Measurements from ENCODE around the gene SCIN. TPM values are rescaled to one million over a fixed set of nuclear protein-coding genes. Genes with fewer than 3 reads are reported as not detected.
"Not testable (repeated sequence)": the region's sequence is repeated elsewhere in the genome, so short reads cannot be mapped to it uniquely, and the experiment has no call there.

Gene SCIN
- 0.11 and 0.30 TPM in 2 replicates for total RNA-seq

GRCh38 chr7:12570534-12571461, at the start of gene SCIN:
SCIN (plus strand) TSS chr7:12570720; CDS start chr7:12570787, 67 bp downstream.
- intact Hi-C loops (cut with micrococcal nuclease), result no loop called here

GRCh38 chr7:12524794-12525386, 45.6 kb upstream of the SCIN start:
- intact Hi-C loops (cut with micrococcal nuclease), result loop anchor here (1.0 to 5.0 kb wide), 2 partner anchors 42 to 97 kb away; no protein-coding TSS in a partner anchor

GRCh38 chr7:12526693-12527092, 43.8 kb upstream of the SCIN start:
- intact Hi-C loops (cut with micrococcal nuclease), result not testable (repeated sequence)

DNA sequence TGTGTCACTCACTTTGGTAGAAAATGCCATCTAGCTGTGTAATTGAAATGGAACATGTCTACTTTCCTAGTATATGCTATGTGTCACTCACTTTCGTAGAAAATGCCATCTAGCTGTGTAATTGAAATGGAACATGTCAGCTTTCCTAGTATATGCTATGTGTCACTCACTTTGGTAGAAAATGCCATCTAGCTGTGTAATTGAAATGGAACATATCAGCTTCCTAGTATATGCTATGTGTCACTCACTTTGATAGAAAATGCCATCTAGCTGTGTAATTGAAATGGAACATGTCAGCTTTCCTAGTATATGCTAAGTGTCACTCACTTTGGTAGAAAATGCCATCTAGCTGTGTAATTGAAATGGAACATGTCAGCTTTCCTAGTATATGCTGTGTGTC, 42.9 kb upstream of the SCIN start:
- intact Hi-C loops (cut with micrococcal nuclease), result not testable (repeated sequence)

DNA sequence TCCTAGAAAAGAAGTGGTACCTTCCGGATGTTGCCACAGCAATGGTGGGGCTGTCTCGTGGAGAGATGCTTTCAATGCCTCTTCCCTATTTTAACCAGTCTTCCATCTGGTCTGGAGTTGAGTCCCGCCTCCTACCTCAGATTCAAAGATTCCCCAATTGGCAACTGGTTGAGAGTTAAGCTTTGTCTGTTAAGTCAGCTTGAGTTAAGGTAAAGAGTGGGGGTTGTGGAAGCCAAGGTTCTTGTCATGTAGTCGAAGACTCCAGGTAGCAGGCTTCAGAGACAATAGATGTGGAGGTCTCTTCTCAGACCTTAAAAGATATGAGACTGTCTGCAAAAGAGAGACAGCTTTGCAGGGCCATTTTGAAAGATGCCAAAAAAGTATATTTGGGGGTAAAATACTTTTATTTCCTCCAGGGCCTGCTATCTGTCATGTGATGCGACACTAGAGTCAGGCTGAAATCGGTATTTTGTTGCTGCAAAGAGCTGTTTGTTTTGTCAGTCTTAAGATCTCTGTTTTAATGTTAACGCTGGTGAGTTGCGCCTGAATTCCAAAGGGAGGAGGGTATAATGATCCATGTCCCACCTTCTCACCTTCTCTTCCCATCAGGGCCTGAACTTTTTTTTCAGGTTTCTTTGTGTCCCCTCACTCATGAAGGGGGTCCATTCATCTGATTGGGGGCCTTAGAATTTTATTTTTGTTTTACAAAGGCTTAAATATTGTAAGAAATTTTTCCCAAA, 40.4 kb upstream of the SCIN start:
- intact Hi-C loops (cut with micrococcal nuclease), result no loop called here

DNA sequence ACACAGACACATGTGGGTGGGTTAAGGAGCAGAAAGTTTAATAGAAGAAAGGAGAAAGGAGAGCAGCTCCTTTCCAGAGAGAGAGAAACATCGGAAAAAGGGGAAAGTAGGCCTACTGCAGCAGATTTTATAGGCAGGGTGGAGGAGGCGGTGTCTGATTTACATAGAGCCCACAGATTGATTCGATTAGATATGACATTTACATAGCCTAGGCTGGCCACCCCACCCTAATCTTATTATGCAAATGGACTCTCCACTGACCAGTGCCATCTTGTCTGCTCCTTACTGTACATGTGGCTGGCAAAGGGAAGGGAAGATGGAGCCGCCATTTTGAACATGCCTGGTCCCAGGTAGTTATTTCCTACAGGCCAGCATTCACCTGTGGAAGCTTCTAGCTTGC, 38.7 kb upstream of the SCIN start:
- intact Hi-C loops (cut with micrococcal nuclease), result no loop called here

GRCh38 chr7:12534046-12534445, 36.5 kb upstream of the SCIN start:
- intact Hi-C loops (cut with micrococcal nuclease), result no loop called here

- intact Hi-C loops (cut with micrococcal nuclease), result no loop called here
These were observed 30.8 kb upstream of the SCIN start for GRCh38 chr7:12539681-12540080.

DNA sequence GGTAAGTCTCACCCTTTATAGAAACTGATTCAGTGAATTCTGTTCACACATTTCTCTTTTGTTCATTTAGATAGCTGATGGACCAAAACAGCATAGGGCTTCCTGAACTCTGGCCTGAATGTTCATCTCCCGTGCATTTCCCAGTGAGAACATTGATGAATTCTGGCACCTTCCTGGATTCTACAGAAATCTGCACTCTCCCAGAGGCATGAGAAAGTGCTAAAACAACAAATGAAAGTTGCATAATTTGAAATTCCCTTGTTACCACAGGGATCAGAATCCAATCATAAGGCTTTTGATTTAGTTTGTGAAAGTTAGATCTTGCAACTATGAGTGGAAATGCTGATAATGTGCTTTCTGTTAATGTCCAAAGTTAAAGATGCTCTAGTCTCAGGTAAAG, 29.7 kb upstream of the SCIN start:
- intact Hi-C loops (cut with micrococcal nuclease), result no loop called here

DNA sequence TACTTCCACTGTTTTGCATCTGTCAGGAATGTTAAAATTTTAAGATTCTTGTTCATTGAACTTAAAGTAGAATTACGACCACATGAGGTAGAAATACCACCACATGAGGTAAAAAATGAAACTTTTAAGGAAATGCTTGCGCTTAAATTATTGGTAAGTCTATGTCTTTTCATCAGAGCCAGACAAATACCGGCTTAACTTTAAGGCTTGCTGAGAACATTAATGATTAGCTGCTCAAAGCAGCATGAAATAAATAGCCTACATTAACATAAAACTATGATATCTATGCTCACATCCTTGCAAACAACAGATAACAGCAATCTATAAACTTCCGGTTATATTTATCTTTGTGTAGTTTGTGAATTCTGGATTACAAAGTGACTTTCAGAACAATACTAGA, 26.9 kb upstream of the SCIN start:
- intact Hi-C loops (cut with micrococcal nuclease), result no loop called here

GRCh38 chr7:12549106-12549505, 21.4 kb upstream of the SCIN start:
- intact Hi-C loops (cut with micrococcal nuclease), result no loop called here

DNA sequence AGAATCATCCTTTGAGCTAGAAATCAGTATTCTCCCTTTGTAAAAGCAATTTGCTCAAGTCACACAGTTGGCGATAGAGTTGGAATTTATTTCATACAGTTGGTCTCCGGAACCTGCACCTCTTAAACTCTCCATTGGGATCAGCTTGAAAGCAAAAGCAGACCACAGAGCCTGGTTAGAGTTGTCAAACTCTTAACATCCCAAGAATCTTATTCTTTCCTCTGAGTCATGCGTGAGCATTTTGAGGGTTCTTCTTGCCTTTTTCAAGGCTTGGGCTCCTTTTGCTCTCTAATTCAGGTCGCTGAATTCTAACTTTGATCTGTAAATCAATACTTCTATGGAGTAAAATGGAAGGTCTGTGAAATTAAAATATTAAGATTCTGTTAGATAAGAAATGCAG, 19.6 kb upstream of the SCIN start:
- intact Hi-C loops (cut with micrococcal nuclease), result no loop called here

- intact Hi-C loops (cut with micrococcal nuclease), result no loop called here
These were observed 17.6 kb upstream of the SCIN start for GRCh38 chr7:12552876-12553275.

DNA sequence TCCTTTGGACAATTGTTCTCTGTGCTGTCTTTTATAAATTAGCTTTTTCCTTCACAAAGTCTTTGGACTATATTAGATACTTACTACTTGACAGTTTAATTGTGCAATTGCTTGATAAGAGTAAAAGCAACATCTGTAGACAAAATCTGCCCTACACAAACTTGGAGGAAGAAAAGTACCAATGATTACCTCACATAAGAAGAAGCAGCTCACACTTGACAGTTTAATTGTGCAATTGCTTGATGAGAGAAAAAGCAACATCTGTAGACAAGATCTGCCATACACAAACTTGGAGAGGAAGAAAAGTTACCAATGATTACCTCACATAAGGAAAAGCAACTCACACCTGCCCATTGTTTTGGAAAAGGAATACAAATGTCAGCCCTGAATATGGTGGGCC, 17.1 kb upstream of the SCIN start:
- intact Hi-C loops (cut with micrococcal nuclease), result no loop called here

DNA sequence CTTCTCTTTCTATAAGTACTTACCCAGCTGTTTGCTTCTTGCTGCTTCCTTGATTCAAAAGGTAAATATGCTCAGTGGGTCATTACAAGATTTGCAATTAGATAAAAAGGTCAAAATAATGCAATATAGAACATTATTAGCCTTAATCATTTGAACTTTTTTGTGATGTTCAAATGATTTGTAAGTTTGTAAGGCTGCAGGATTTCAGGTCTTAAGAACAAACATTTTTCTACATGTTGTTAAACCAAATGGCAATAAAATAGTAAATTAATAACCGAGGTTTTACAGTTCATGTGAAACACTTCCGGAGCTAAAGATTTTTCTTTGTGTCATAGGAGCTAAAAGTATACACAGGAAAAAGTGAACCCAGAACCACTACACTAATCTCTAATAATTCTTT, 16.2 kb upstream of the SCIN start:
- intact Hi-C loops (cut with micrococcal nuclease), result no loop called here

DNA sequence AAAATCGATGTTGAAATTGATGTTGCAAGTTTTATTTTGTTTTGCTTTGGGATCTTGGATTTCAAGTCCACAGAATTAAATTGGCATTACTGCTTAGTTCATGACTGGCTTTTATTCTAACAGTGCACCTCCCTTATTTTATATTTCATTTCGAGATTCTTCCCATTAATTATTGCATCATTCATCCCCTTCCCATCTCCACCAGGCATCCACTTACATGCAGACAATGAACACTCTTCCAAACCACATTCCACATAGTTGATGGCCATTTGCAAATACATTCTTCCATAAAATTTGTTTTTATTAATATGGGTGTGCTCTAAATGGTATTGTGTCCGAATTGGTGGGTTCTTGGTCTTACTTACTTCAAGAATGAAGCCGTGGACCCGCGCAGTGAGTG, 15.6 kb upstream of the SCIN start:
- intact Hi-C loops (cut with micrococcal nuclease), result no loop called here

GRCh38 chr7:12555695-12556094, 14.8 kb upstream of the SCIN start:
- intact Hi-C loops (cut with micrococcal nuclease), result not testable (repeated sequence)

GRCh38 chr7:12556139-12556792, 14.3 kb upstream of the SCIN start:
- intact Hi-C loops (cut with micrococcal nuclease), result not testable (repeated sequence)

GRCh38 chr7:12557282-12557681, 13.2 kb upstream of the SCIN start:
- intact Hi-C loops (cut with micrococcal nuclease), result no loop called here

- intact Hi-C loops (cut with micrococcal nuclease), result loop anchor here (5.0 kb wide), 1 partner anchor 43 kb away; no protein-coding TSS in a partner anchor
These were observed 5.3 kb upstream of the SCIN start for GRCh38 chr7:12564996-12565764.

DNA sequence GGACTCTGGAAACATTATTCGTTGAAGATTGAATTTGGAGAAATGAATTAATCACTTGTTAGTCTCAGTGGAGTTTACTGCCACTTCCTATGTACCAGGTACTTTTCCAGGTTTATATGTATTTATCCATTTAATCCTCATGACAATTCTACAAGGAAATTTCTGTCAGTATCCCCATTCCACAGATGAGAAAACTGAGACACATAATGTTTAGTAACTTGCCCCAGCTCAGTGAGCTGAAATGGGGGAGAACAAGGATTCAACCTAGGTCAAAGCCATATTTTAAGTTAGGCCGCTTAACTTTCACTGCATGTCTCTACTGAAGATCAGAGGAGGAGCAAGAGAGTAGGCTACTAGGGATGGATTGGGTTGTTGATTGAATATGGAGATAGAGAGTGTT, 4.6 kb upstream of the SCIN start:
- intact Hi-C loops (cut with micrococcal nuclease), result loop anchor here (5.0 kb wide), 1 partner anchor 44 kb away; no protein-coding TSS in a partner anchor
